Hepatocyte (in vitro differentiated cells): ENCODE measurements around the gene PRSS38.

Experiments used
- EZH2 ChIP-seq: fragments of 200-600 bp; sonication (generic); IDR thresholded peaks from 2 replicates; pipeline ENCODE4 v1.6.1; 2016; ENCODE audit warnings: antibody characterized with exemption, mild to moderate bottlenecking, borderline replicate concordance
- EZH2phosphoT487 ChIP-seq: fragments of 200-600 bp; sonication (generic); IDR thresholded peaks from one replicate; pipeline ENCODE4 v1.6.1; 2018; ENCODE audit warnings: antibody characterized with exemption, mild to moderate bottlenecking, low read depth, moderate library complexity; ENCODE audit not compliant: unreplicated experiment, severe bottlenecking
- TF ChIP-seq, protein P1 (sequence below): fragments of 200-600 bp; sonication (generic); IDR thresholded peaks from 2 replicates; pipeline ENCODE4 v1.5.1; 2016; ENCODE audit warnings: antibody characterized with exemption, mild to moderate bottlenecking; ENCODE audit not compliant: poor library complexity

DNA sequence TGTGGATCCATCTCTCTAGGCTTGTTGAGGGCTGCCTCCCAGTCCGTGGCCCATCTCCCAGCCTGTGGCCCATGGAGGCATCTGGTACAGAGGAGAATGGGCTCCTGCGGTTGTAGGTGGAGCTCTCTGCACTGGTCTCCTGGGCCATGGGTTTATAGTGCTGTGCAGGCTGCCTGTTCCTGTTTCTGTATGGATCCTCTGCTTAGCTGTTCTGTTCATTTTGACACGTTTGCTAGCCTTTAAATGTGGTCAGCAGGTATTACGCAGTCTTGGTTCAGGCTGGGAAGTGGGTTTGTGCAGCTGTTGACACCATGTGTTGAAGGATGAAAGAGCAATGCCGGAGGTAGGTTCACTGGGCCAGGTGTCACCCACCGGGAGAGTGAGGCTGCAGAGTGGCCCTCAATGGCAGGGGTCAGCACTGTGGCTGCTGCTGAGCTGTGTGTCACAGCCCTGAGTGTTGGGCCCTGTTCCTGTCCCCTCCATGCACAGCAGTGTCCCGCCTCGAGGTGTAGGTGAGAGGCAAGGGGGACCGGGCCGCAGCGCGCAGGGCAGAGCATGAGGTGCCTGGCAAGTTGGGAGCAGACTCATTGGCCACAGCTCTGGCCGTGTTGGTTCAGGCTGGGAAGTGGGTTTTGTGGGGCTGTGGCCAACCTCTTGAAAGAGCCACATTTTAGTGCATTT, 41.3 kb upstream of the PRSS38 start:
- TF ChIP-seq, protein P1, sequence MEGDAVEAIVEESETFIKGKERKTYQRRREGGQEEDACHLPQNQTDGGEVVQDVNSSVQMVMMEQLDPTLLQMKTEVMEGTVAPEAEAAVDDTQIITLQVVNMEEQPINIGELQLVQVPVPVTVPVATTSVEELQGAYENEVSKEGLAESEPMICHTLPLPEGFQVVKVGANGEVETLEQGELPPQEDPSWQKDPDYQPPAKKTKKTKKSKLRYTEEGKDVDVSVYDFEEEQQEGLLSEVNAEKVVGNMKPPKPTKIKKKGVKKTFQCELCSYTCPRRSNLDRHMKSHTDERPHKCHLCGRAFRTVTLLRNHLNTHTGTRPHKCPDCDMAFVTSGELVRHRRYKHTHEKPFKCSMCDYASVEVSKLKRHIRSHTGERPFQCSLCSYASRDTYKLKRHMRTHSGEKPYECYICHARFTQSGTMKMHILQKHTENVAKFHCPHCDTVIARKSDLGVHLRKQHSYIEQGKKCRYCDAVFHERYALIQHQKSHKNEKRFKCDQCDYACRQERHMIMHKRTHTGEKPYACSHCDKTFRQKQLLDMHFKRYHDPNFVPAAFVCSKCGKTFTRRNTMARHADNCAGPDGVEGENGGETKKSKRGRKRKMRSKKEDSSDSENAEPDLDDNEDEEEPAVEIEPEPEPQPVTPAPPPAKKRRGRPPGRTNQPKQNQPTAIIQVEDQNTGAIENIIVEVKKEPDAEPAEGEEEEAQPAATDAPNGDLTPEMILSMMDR, result no peak
- TF ChIP-seq EZH2phosphoT487, result no peak
- TF ChIP-seq EZH2, result no peak
